NCI-H345 treated with DMSO at 0.1 percent for 48 hours (cell line): ENCODE measurements around the gene PRSS56.

ENCODE experiments used
- DNase-seq: peaks from one replicate; lab custom pipeline; 2025; ENCODE audit not compliant: unreplicated experiment; lab: John Stamatoyannopoulos, UW

Gene PRSS56

GRCh38 chr2:232519581-232520438 is at the start of gene PRSS56:
Gene PRSS56 (plus strand): TSS chr2:232520388. CDS start chr2:232520599, 211 bp downstream.
- DNase-seq: no peak

- DNase-seq: peak; percentile 81
Measured at GRCh38 chr2:232473467-232473890, 46.7 kb upstream of the PRSS56 start.

DNA sequence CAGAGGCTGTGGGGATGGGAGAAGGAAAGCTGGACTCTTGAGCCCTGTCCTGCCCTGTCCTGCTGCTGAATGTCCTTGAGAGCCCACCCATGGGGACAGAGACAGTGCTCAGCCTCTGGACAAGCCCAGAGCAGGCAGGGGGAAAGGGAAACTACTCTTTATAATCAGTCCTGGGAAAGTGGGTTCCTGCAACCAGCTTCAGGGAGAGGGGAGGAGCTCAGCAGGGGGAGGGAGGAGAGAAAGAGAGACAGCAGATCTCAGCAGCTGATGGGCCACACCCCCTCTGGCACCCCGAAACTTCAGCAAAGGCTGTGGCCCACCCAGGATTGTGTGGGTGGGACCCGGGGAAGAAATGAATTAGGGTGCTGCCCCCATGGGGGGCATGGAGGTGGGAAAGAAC is 44.1 kb upstream of the PRSS56 start:
- DNase-seq: no peak

- DNase-seq: no peak
Measured at GRCh38 chr2:232476791-232477190, 43.4 kb upstream of the PRSS56 start.

DNA sequence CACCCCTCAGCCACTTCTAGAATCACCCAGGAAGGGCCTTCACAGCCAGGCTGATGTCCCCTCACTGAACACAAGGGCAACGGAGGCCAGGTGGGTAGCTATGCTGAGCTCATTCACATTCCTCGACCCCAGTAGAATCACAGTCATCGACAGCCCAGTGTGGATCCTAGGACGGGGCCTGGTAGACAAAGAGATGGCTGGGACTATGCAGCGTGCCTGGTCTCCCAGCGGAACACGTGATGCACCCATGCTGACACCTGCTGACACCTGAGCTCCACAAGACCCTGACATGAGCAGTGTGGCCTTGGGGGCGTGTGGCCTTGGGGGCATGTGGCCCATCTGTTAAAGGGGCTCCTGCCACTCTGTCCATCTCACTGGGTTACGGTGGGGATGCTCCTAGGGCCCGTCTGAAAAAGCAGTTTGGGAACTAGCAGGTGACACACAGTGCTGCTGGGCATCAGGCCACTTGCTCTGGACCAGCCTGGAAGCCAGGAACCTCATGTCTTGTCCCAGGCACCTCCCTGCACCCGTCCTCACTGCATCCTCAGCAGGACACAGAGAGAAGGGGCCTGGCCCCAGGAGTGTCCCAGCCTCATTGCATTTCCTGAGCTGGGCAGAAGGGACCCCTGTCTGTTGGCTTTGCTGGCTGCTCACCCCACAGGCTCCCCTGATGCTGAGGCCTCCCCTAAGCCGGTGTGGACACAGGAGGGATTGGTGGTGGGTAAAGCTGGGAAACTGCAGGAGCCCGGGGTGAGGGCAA is 42.3 kb upstream of the PRSS56 start:
- no peak for DNase-seq

GRCh38 chr2:232478571-232479340 is 41.4 kb upstream of the PRSS56 start:
- DNase-seq: no peak

DNA sequence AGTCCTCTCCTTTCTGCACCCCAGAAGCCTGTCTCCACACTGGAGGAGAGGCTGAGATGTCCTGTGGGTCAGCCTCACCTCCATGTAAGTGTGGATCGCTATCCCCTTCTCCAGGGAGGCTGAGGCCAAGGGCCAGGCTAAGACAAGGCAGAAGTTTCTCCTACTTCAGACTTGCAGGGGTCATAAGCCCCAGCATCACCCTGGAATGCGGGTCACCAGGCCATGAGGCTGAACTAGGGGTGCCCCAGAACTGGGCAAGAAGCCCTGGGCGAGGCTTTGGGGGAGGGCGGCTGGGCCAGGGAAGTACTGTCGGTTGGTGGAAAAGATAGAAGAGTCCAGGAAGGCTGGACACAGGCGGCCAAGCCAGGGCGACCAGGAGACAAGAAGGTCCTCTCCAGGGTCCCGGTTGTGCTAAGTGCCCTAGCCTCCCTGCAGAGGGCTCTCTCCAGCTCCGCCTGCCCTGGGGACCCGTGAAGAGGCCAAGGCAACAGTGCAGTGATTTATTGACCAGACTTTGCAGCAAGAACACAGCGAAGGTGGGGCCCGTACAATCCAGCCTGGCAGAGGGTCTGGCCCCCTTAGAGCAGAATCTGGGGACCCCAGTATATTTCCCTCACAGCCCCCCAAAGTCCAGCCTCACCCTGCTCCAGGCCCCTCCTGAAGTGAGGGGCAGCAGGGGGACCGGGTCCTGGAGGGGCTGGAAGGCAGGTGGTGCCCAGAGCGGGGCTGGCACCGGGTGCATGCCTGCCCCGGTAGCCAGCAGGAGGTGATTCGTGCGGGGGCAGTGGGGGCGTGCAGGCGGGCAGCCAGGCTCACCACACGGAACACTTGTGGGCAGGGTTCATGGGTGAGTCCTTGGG is 40.6 kb upstream of the PRSS56 start:
- DNase-seq: no peak

DNA sequence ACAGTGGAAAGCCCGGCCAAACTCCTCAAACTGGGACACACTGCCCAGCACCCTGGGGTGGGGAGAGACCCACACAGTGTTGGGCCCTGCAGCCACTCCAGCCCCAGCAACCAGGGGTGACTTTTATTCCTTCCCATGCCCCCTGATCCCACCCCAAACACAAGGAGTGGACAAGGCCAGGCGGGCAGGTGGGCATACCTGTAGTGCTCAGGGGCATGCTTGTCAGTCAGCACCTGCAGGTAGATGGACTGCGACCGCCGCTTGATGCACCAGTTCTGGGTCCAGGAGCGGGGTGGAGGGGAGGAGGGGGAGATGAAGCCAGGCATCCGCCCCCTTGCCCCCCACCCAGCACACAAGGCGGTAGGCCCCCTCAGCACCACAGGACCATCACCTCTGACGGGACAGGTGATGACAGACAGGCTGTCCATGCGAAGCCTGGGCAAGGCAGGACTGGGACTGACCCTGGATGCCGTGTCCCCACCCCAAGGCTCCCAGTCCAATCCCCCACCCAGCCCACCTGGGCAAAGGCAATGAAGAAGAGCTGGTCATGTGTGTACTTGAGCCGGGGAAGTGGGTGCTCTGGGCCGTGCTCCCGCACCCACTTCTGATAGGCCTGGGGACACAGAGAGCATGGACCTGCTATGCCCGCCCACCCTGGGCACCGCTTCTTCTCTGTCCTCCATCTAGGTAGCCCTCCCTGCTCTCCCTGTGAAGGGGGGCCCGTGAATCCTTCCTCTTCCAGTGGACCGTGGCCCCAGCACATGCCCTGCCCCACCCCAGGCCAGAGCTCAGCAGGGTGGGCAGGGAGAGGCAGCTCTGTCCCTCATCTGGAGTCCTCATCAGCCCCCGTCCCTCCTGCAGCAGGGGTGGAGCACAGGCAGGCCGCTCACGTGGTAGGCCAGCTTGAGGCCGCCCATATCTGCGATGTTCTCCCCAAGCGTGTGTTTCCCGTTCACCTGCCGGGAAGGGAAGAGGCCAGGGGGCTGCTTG is 39.7 kb upstream of the PRSS56 start:
- DNase-seq: no peak

DNA sequence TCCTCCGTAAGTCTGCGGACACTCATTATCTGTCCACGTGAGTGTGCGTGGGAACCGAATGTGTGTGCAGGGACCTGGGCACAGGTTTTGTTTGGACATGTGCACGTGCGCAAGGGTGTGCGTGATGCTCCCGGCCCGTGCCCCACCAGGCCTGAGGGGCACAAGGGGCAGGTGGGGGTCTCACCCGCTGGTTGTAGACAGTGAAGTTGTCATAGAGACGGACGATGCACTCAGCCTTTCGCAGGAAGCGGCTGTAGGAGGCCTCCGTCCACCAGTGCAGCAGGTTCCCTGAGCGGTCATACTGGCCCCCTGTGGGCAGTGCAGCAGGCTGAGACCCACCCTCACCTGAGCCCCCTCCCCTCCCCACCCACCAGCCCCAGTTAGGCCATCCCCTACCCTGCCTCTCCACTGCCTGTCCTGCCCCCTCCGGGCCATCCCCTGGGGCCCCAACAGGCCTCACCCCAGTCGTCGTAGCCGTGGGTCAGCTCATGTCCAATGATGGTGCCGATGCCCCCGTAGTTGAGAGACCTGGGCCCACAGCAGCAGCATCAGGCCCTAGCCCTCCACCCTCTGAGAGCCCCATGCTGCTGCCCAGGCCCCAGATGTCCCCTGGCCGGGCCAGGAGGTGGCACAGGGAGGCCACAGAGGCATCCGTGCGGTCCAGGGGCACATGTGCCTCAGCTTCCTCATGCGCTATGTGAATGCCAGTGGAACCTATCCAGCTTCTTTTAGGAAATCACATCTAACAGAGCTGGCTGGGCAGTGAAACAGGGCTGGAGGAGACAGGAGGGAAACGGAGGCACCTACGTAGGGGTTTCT is 38.7 kb upstream of the PRSS56 start:
- DNase-seq: no peak

DNA sequence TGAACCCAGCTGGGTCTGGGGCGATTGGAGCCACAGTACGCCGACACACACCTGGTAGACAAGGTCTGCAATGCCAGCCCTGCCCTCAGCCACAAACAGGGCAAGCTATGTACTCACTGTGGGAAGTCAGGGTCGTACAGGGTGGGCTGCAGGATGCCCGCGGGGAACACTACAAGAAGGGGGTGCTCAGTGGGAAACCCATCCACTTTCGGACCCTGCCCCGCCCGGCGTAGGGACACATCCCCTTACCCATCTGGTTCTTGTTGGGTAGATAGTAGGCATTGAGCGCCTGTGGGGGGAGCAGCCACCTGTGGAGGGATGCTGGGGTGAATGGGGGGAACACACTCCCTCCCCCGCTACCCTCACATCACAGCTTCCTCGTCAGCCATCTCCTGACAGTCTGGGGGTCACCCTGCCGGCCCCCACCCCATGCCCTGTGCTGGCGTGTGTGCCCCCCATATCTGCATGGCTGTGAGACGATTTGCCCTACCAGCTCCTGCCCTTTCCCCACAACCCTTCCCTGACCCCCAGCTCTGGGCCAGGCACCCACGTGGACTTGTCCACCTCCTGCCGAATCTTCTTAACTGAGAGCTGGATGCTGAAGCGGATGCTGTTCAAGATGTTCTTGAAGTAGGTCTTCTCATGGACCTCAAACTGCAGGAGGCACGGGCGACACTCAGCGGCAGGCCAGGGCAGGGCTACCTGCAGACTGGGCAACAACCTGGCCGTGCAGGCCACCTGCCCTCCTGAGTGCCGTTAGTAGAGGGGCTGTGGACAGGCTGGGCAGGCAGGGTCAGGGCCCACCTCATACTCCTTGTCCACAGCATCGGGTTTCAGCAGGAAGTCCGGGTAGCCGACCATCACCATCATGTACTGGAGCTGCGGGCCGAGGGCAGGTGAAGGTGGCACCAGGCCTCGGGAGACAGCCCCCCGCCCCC is 37.6 kb upstream of the PRSS56 start:
- DNase-seq: no peak

GRCh38 chr2:232483311-232483922 is 36.8 kb upstream of the PRSS56 start:
- DNase-seq: no peak

DNA sequence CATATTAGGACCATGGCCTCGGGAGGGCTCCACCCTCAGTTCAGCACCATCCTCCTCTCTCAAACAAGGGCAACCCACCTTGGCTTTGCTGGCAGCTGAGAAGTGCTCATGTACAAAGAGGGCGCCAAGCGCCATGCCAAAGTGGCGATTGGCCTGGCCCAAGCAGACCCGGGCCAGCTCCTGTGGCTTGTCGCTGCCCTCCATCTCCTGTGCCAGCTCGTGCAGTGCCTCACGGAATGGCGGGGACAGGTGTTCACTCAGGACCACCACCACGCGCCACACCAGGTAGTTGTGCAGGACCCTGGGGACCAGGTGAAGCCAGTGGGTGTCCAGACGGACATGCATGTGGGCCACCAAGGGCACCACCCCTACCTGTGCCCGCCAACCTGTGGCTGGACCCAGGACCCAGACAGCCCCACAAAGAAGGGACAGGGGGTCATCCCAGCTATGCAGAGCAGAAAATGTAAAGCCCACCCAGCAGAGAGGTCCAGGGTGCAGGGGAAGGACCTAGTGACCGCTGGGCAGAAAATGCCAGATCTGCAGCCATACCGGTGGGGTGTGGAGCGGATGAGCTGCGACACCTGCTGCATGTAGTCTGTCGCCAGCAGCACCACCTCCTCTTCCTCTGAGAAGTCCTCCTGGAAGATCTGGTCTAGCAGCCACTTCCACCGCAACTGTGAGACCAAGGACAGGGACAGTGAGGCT is 36.1 kb upstream of the PRSS56 start:
- DNase-seq: no peak

DNA sequence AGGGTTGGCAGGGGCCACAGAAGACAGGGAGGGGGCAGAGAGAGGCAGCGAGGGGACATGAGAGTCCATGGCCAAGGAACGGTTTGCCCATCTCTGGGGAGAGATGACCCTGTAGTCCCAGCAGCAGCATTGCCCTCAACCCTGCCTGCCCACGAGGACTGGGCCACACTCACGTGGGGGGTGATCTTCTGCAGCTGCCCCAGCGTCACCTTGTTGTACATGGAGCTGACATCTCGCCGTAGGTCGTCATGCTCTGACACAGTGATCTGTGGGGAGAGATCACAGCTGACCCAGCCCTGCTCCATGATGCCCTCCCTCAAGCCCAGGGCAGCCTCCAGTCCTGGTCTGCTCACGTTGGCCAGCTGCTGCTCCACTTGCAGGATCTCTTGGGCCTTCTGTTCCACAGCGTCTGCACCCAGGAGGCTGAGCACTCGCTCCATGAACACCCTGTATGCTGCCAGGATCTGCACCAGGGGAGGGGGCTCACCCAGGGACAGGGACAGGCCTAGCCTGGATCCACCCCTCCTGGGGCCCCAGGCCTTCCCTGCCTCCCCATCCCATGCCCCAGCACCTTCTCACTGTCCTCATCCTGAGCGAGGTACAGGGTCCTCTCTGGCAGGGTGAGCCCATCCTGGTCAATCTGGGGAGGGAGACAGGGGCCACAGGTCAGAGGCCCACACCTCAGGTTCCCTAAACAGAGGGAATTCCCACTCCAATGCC is 35.4 kb upstream of the PRSS56 start:
- DNase-seq: no peak

GRCh38 chr2:232485348-232485756 is 34.8 kb upstream of the PRSS56 start:
- DNase-seq: no peak

DNA sequence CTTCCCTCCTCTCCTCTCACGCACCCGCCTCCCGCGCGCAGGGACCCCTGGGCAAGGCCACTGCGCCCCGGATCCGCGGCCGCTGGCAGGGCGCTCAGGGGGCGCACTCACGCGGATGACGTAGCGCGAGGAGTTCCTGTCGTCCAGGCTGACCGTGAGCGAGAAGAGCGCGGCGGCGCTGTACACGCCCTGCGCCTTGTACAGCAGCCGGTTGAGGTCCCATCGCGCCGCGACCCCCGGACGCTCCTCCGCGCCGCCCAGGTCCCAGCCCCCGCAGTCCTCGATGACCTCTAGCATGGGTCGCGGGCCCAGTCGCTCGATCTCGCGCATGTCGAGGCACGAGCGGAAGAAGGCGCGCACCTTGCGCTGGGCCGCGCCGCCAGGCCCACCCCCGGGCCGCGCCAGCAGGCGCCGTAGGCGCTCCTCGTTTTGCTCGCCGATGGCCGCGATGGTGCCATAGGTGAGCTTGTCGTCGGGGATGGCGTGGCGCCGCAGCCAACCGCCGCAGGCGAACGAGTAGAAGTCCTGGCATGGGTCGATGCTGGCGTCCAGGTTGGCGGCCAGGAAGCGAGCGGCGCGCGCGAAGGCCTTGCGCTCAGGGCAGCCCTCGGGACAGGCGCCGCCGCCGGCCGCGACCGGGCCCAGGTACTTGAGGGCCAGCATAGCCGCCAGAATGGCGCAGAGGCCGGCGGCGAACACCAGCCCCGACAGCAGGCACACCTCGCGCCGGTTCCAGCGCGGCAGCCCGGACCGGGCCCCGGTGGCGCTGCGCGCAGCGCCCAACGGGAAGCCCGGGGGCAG is 34.2 kb upstream of the PRSS56 start:
- no peak for DNase-seq
